Smooth muscle cell (in vitro differentiated cells): ENCODE data around the gene SYCP2. TPM values are rescaled to one million over a fixed set of nuclear protein-coding genes. Genes with fewer than 3 reads are reported as not detected.
A peak's percentile ranks its signal among the peaks of the same experiment; 100 is the strongest.

Experiments used
- DNase-seq: peaks from one replicate; lab custom pipeline; 2025; ENCODE audit not compliant: unreplicated experiment; lab: John Stamatoyannopoulos, UW
- H2AFZ ChIP-seq: fragments of 200-600 bp; sonication (generic); 2 replicates; pipeline ENCODE4 v1.6.0; 2016; ENCODE audit warnings: antibody characterized with exemption, low read depth, mild to moderate bottlenecking
- H3F3A ChIP-seq: fragments of 200-600 bp; sonication (generic); 2 replicates; pipeline ENCODE4 v1.6.0; 2017; ENCODE audit warnings: antibody characterized with exemption, low read depth
- H3K27ac ChIP-seq: fragments of 200-600 bp; sonication (generic); 2 replicates; pipeline ENCODE4 v1.5.1; 2016; ENCODE audit warnings: low read depth, mild to moderate bottlenecking
- H3K27me3 ChIP-seq: fragments of 200-600 bp; sonication (generic); 2 replicates; pipeline ENCODE4 v1.6.1; 2016; ENCODE audit warnings: low read depth, mild to moderate bottlenecking
- H3K36me3 ChIP-seq: fragments of 200-600 bp; sonication (generic); 2 replicates; pipeline ENCODE4 v1.5.1; 2016; ENCODE audit warnings: low read depth
- H3K4me1 ChIP-seq: fragments of 200-600 bp; sonication (generic); 2 replicates; pipeline ENCODE4 v1.5.1; 2016; ENCODE audit warnings: low read depth
- H3K4me2 ChIP-seq: fragments of 200-600 bp; sonication (generic); 2 replicates; pipeline ENCODE4 v1.6.0; 2016; ENCODE audit warnings: mild to moderate bottlenecking
- H3K4me3 ChIP-seq: fragments of 200-600 bp; sonication (generic); 2 replicates; pipeline ENCODE4 v1.5.1; 2016; ENCODE audit warnings: mild to moderate bottlenecking
- H3K79me2 ChIP-seq: fragments of 200-600 bp; sonication (generic); 2 replicates; pipeline ENCODE4 v1.6.0; 2016; ENCODE audit warnings: low read depth, mild to moderate bottlenecking
- H3K9ac ChIP-seq: fragments of 200-600 bp; sonication (generic); 2 replicates; pipeline ENCODE4 v1.6.0; 2016; ENCODE audit warnings: low read depth
- H3K9me3 ChIP-seq: fragments of 200-600 bp; sonication (generic); replicated peaks from 2 replicates; pipeline ENCODE4 v1.5.1; 2016; ENCODE audit warnings: low read depth
- H4K20me1 ChIP-seq: fragments of 200-600 bp; sonication (generic); 2 replicates; pipeline ENCODE4 v1.6.0; 2016; ENCODE audit warnings: low read depth
- CTCF ChIP-seq: fragments of 200-600 bp; sonication (generic); IDR thresholded peaks from 2 replicates; pipeline ENCODE4 v1.5.1; 2017; ENCODE audit warnings: borderline replicate concordance, mild to moderate bottlenecking, antibody characterized with exemption; ENCODE audit not compliant: insufficient read depth, poor library complexity, severe bottlenecking
- WGBS: methylation state at CpG from one replicate; pipeline ENCODE4 v1.1.7; 2016; ENCODE audit warnings: low lambda C conversion rate; 5-methylcytosine and 5-hydroxymethylcytosine counted together
- polyA plus RNA-seq: library from polyadenylated mRNA; unstranded; fragments of >200 nt; fragmentation: Nextera tagmentation; extraction: Ambion mirVana; gene quantifications from 2 replicates; pipeline ENCODE4 v1.2.1, GENCODE V29; 2016
- total RNA-seq: library from RNA; depleted of rRNA; stranded (reverse); fragments of >200 nt; gene quantifications from 2 replicates; pipeline ENCODE4 v1.2.3, GENCODE V29; 2014

SYCP2 gene
- total and polyA plus RNA-seq, 2 experiments from 2014 or later, result 0.42 to 0.54 TPM

- no peak for DNase-seq
- no peak overlapping the region for H2AFZ ChIP-seq
These were observed 2.2 kb upstream of the SYCP2 start for GRCh38 chr20:59935457-59936185.

GRCh38 chr20:59933849-59934585, 580 bp upstream of the SYCP2 start:
- no peak overlapping the region for H3K27ac ChIP-seq
- peak overlapping the region; percentile 93 for H3K4me2 ChIP-seq
- peak; percentile 97 for TF ChIP-seq CTCF
- no peak overlapping the region for H3K9ac ChIP-seq
- 7% methylated on average over 52 of the region's 59 CpGs for WGBS
- H3K27me3 ChIP-seq, result no peaks in the 10 kb centered on the region
- H3K36me3 ChIP-seq, result no peaks in the 10 kb centered on the region
- peaks cover under 1% of the 10 kb centered on the region for H3K79me2 ChIP-seq
- peaks cover 4% of the 10 kb centered on the region for H3F3A ChIP-seq
- peak overlapping the region; percentile 75 for H3K4me3 ChIP-seq
- peak; percentile 44 for DNase-seq
- H3K9me3 ChIP-seq, result no peaks in the 10 kb centered on the region
- peak overlapping the region; percentile 99 for H2AFZ ChIP-seq
- no peaks in the 10 kb centered on the region for H3K4me1 ChIP-seq
- peaks cover 21% of the 10 kb centered on the region for H4K20me1 ChIP-seq

More at GRCh38 chr20:59935457-59936185, 2.2 kb upstream of the SYCP2 start:
- peaks cover 5% of the 10 kb centered on the region for H3K79me2 ChIP-seq
- 96% methylated on average over 8 of the region's 8 CpGs for WGBS
- no peaks in the 10 kb centered on the region for H3K9me3 ChIP-seq
- H3K27me3 ChIP-seq, result no peaks in the 10 kb centered on the region
- H3K9ac ChIP-seq, result no peak overlapping the region
- H4K20me1 ChIP-seq, result peaks cover 21% of the 10 kb centered on the region
- TF ChIP-seq CTCF, result no peak
- no peak overlapping the region for H3K27ac ChIP-seq
- H3K4me3 ChIP-seq, result no peak overlapping the region
- H3K36me3 ChIP-seq, result no peaks in the 10 kb centered on the region
- peaks cover 4% of the 10 kb centered on the region for H3F3A ChIP-seq
- H3K4me2 ChIP-seq, result no peak overlapping the region
- H3K4me1 ChIP-seq, result no peaks in the 10 kb centered on the region

GRCh38 chr20:59932616-59933295, 681 bp downstream of the SYCP2 start:
- WGBS, result 98% methylated on average over 64 of the region's 72 CpGs
- H3K4me1 ChIP-seq, result no peaks in the 10 kb centered on the region
- no peak for TF ChIP-seq CTCF
- H2AFZ ChIP-seq, result no peak overlapping the region
- H3K36me3 ChIP-seq, result no peaks in the 10 kb centered on the region
- no peaks in the 10 kb centered on the region for H3F3A ChIP-seq
- H3K9me3 ChIP-seq, result no peaks in the 10 kb centered on the region
- H3K4me2 ChIP-seq, result no peak overlapping the region
- H3K27me3 ChIP-seq, result no peaks in the 10 kb centered on the region
- no peak overlapping the region for H3K27ac ChIP-seq
- H3K9ac ChIP-seq, result no peak overlapping the region
- no peak overlapping the region for H3K4me3 ChIP-seq
- H4K20me1 ChIP-seq, result peaks cover 12% of the 10 kb centered on the region
- H3K79me2 ChIP-seq, result no peaks in the 10 kb centered on the region
- DNase-seq, result no peak
